DOHH2 (cell line): ENCODE measurements around the gene HSPB9.

Experiments
- CTCF ChIP-seq: fragments of 200-600 bp; sonication (generic); IDR thresholded peaks from one replicate; pipeline ENCODE4 v1.5.1; 2014; ENCODE audit warnings: antibody characterized with exemption, mild to moderate bottlenecking, low read depth, low read length; ENCODE audit not compliant: poor library complexity, severe bottlenecking
- EZH2phosphoT487 ChIP-seq: fragments of 200-600 bp; sonication (generic); IDR thresholded peaks from 2 replicates; pipeline ENCODE4 v1.6.1; 2017; ENCODE audit warnings: borderline replicate concordance, mild to moderate bottlenecking, antibody characterized with exemption, low read length, moderate library complexity, mixed read lengths

GRCh38 chr17:42111871-42112551 lies 10.6 kb upstream of the HSPB9 start:
- TF ChIP-seq CTCF (no peak), EZH2phosphoT487 (no peak)
